Nephron progenitor cell (in vitro differentiated cells): ENCODE results near the gene HINFP.

Experiments used
- DNase-seq: peaks from one replicate; pipeline ENCODE4 v3.0.0; 2021
- H3K27ac Mint-ChIP-seq: 2 replicates; pipeline ENCODE4 v1.8.0; 2021; ENCODE audit warnings: mild to moderate bottlenecking, moderate library complexity, mixed read lengths
- H3K27me3 Mint-ChIP-seq: 2 replicates; pipeline ENCODE4 v1.8.0; 2021; ENCODE audit warnings: mild to moderate bottlenecking, low read depth, mixed read lengths; ENCODE audit not compliant: poor library complexity
- H3K36me3 Mint-ChIP-seq: 2 replicates; pipeline ENCODE4 v1.8.0; 2021; ENCODE audit warnings: low read depth, mixed read lengths
- H3K4me1 Mint-ChIP-seq: 2 replicates; pipeline ENCODE4 v1.8.0; 2021; ENCODE audit warnings: mixed read lengths
- H3K4me3 Mint-ChIP-seq: 2 replicates; pipeline ENCODE4 v1.8.0; 2021; ENCODE audit warnings: mild to moderate bottlenecking, moderate library complexity, mixed read lengths
- H3K9me3 Mint-ChIP-seq: 2 replicates; pipeline ENCODE4 v1.8.0; 2021; ENCODE audit warnings: mild to moderate bottlenecking, moderate library complexity, mixed read lengths
- TF ChIP-seq, protein P1 (sequence below): fragments of 200-600 bp; sonication (generic); IDR thresholded peaks from 2 replicates; pipeline ENCODE4 v1.5.0; 2021; ENCODE audit warnings: antibody characterized with exemption

HINFP gene

DNA sequence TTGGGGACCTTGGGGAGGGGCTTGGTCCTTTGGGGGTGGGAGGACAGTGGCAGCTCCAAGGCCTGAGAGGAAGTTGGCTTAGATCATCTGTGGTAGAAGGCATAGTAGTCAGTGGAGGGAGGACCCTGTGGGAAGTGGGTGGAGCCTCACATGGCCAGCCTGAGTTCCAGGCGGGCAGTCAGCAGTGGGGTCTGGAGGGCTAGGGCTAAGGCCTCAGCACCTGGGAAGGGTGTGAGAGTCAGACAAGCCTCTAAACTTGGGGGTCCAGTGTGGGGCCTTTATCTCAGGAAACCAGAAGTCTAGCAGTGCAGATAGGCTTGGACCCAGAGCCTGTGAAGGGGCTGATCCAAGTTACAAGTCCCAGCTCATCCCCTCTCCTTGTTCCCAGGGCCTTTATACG is 51.1 kb downstream of the HINFP start:
- H3K9me3 Mint-ChIP-seq, result no peaks in the 10 kb centered on the region

DNA sequence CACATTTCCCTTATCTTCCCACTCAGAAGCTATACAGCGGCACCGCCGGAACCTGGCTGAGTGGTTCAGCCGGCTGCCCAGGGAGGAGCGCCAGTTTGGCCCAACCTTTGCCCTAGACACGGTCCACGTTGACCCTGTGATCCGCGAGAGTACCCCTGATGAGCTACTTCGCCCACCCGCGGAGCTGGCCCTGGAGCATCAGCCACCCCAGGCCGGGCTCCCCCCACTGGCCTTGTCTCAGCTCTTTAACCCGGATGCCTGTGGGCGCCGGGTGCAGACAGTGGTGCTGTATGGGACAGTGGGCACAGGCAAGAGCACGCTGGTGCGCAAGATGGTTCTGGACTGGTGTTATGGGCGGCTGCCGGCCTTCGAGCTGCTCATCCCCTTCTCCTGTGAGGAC is 52.1 kb downstream of the HINFP start:
- Mint-ChIP-seq H3K4me1 (peaks cover 40% of the 10 kb centered on the region), H3K27me3 (no peaks in the 10 kb centered on the region), H3K36me3 (peaks cover 7% of the 10 kb centered on the region), H3K4me3 (no peak overlapping the region), H3K27ac (no peak overlapping the region), H3K9me3 (no peaks in the 10 kb centered on the region)
- no peak for DNase-seq
- TF ChIP-seq, protein P1, sequence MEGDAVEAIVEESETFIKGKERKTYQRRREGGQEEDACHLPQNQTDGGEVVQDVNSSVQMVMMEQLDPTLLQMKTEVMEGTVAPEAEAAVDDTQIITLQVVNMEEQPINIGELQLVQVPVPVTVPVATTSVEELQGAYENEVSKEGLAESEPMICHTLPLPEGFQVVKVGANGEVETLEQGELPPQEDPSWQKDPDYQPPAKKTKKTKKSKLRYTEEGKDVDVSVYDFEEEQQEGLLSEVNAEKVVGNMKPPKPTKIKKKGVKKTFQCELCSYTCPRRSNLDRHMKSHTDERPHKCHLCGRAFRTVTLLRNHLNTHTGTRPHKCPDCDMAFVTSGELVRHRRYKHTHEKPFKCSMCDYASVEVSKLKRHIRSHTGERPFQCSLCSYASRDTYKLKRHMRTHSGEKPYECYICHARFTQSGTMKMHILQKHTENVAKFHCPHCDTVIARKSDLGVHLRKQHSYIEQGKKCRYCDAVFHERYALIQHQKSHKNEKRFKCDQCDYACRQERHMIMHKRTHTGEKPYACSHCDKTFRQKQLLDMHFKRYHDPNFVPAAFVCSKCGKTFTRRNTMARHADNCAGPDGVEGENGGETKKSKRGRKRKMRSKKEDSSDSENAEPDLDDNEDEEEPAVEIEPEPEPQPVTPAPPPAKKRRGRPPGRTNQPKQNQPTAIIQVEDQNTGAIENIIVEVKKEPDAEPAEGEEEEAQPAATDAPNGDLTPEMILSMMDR, result no peak

More for the DNA sequence above, 51.1 kb downstream of the HINFP start:
- H3K4me3 Mint-ChIP-seq, result no peak overlapping the region
- DNase-seq, result no peak
- H3K27ac Mint-ChIP-seq, result no peak overlapping the region
- H3K36me3 Mint-ChIP-seq, result peaks cover 7% of the 10 kb centered on the region
- TF ChIP-seq, protein P1, result no peak
- no peaks in the 10 kb centered on the region for H3K27me3 Mint-ChIP-seq
- H3K4me1 Mint-ChIP-seq, result peaks cover 34% of the 10 kb centered on the region

DNA sequence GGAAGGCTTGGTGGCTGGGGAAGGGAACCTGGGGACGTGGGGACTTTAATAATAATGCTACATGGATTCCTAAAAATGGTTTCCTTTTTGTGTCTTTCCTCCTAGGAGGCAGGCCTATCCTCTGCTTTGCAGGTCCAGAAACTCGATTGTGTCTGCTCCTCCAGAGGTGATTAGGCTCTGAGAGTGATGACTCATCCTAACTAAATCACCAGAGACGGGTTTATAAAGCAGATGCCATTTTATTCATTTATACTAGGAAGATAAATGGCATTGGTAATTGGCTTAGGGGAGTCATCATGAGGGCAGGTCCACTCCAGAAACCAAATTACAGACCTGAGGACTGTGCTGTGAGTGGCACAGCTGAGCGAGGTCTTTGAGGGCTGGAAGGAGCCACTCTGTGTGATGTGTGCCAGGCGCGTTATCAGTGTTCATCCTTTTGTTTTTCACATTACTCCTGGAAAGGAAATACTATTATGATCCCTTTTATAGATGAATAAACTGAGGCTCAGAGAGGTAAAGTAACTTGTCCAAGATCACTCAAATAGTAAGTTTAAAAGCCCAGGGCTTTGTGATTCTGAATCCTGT is 54.2 kb downstream of the HINFP start:
- H3K27me3 Mint-ChIP-seq, result no peaks in the 10 kb centered on the region
- H3K36me3 Mint-ChIP-seq, result peaks cover 16% of the 10 kb centered on the region
- H3K27ac Mint-ChIP-seq, result peak overlapping the region; percentile 87
- no peak overlapping the region for H3K4me3 Mint-ChIP-seq
- no peaks in the 10 kb centered on the region for H3K9me3 Mint-ChIP-seq
- peaks cover 26% of the 10 kb centered on the region for H3K4me1 Mint-ChIP-seq
- no peak for DNase-seq
- TF ChIP-seq, protein P1, result no peak

DNA sequence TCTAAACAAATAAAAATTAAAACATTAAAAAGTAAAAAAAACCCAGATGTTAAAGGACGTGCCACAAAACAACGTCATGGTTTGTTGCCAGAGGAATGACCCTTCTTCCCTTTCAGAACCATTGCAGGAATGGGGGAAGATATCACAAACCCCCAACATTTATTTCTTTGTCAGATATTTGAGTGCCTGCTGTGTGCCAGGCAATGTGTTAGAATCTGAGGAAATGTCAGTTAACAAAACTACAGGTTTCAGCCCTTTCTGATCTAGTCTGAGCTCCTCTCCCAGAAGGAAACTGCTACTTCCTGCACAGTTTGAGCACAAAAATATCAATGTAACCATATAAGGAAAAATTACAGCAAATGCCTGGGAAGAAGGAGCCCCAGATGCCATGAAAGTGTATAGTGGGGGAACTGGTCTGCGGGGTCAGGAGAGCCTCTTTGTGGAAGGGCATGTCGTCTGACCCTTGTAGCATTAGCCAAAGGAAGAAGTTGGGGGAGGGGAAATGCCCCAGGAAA is 56.8 kb downstream of the HINFP start:
- peak overlapping the region; percentile 65 for H3K27ac Mint-ChIP-seq
- H3K4me3 Mint-ChIP-seq, result no peak overlapping the region
- TF ChIP-seq, protein P1, result no peak
- no peaks in the 10 kb centered on the region for H3K9me3 Mint-ChIP-seq
- H3K27me3 Mint-ChIP-seq, result no peaks in the 10 kb centered on the region
- no peak for DNase-seq
- H3K36me3 Mint-ChIP-seq, result peaks cover 20% of the 10 kb centered on the region
- peaks cover 17% of the 10 kb centered on the region for H3K4me1 Mint-ChIP-seq

DNA sequence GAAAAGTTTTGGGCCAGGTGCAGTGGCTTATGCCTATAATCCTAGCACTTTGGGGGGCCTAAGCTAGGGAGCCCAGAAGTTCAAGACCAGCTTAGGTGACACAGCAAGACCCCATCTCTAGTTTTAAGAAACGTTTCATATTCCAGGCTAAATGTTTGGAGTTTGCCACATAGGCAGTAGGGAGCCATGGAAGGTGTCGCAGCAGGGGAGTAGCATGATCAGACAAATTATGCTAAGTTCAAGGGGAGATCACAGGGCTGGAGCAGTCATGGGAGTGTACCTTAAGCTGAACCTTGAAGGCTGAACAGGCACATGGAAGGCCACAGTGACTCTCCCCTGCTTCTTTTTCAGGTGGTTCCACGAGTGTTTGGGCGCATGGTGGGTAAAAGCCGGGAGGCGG is 58.0 kb downstream of the HINFP start:
- no peaks in the 10 kb centered on the region for H3K9me3 Mint-ChIP-seq
- TF ChIP-seq, protein P1, result no peak
- peaks cover 17% of the 10 kb centered on the region for H3K4me1 Mint-ChIP-seq
- H3K36me3 Mint-ChIP-seq, result peaks cover 27% of the 10 kb centered on the region
- no peak for DNase-seq
- peaks cover under 1% of the 10 kb centered on the region for H3K27me3 Mint-ChIP-seq
- H3K4me3 Mint-ChIP-seq, result no peak overlapping the region
- no peak overlapping the region for H3K27ac Mint-ChIP-seq

DNA sequence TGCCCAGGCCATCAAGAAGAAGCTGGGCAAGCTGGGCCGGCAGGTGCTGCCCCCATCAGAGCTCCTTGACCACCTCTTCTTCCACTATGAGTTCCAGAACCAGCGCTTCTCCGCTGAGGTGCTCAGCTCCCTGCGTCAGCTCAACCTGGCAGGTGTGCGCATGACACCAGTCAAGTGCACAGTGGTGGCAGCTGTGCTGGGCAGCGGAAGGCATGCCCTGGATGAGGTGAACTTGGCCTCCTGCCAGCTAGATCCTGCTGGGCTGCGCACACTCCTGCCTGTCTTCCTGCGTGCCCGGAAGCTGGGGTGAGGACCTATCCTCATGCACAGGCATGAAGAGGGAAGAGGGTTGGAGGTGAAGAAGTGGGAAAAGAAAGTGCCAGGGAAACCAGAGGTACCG is 58.6 kb downstream of the HINFP start:
- DNase-seq, result no peak
- H3K27me3 Mint-ChIP-seq, result peaks cover 5% of the 10 kb centered on the region
- H3K27ac Mint-ChIP-seq, result no peak overlapping the region
- no peak overlapping the region for H3K4me3 Mint-ChIP-seq
- peaks cover 29% of the 10 kb centered on the region for H3K36me3 Mint-ChIP-seq
- TF ChIP-seq, protein P1, result no peak
- H3K9me3 Mint-ChIP-seq, result no peaks in the 10 kb centered on the region
- H3K4me1 Mint-ChIP-seq, result peaks cover 17% of the 10 kb centered on the region
